GM19452 (cell line): Measurements from ENCODE around the gene GFY.
A peak's percentile ranks its signal among the peaks of the same experiment; 100 is the strongest.
"Not testable (repeated sequence)": the region's sequence is repeated elsewhere in the genome, so short reads cannot be mapped to it uniquely, and the experiment has no call there.

Source experiments
- ATAC-seq: cut with Tn5 transposase; IDR thresholded peaks from one replicate; pipeline ENCODE4 v1.9.1; 2021; ENCODE audit not compliant: unreplicated experiment

Gene GFY

GRCh38 chr19:49468746-49469447 lies 43.7 kb downstream of the GFY start:
- no peak for ATAC-seq

- ATAC-seq: no peak
Measured at GRCh38 chr19:49469828-49470614, 44.8 kb downstream of the GFY start.

- ATAC-seq: no peak
Measured at GRCh38 chr19:49470615-49470978, 45.4 kb downstream of the GFY start.

GRCh38 chr19:49472936-49473335 lies 47.7 kb downstream of the GFY start:
- ATAC-seq: no peak

GRCh38 chr19:49473501-49473867 lies 48.3 kb downstream of the GFY start:
- ATAC-seq: not testable (repeated sequence)

GRCh38 chr19:49473868-49474541 lies 48.8 kb downstream of the GFY start, which contains the start of gene FLT3LG:
FLT3LG (plus strand) TSS chr19:49474215; CDS start chr19:49474640, 425 bp downstream.
- peak; percentile 52 for ATAC-seq

GRCh38 chr19:49474542-49474924 lies 49.3 kb downstream of the GFY start:
- ATAC-seq: no peak

GRCh38 chr19:49475191-49475917 lies 50.2 kb downstream of the GFY start:
- ATAC-seq: no peak

- no peak for ATAC-seq
Measured at GRCh38 chr19:49475995-49476880, 51.0 kb downstream of the GFY start.
